Measurements from ENCODE around the gene PLEKHA8. TPM values are rescaled to one million over a fixed set of nuclear protein-coding genes. Genes with fewer than 3 reads are reported as not detected.

The PLEKHA8 gene
- total RNA-seq, 1 experiment from 2014 or later = 38.1 TPM

DNA sequence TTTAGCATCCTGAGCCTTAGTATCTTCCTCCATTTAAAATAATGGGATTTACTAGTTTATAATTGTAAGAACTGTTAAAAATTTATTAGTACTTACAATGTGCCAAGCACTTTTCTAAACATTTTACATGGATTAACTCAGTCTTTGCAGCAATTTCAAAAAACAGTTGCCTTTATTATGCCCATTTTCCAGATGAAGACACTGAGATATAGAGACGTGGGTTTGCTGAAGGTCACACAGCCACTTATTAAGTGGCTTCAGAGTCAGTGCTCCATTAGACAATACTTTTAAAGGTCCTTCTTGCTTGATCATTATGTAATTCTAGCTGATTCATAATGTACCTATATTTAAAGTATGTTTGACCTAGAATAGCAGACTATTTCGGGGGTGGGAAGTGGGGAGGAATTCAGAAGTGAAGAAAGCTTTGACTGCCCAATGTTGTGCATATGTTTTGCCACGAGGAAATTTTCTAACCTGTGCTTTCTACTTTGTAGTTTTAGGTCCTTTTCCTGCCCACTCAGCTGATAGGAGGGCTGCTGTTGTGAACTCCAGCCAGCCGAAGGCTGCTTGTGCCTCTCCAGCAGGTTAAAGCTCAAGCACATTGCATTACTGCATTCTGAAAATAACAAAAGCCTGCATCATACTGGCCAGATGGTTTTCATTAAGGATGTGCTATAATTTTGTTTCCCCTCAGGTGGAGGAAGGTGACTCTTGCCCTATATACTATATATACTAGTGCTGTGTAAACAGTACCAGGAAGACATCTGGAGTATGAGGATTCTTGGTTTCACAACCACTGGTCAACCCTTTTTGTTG, 4.3 kb downstream of the PLEKHA8 start:
- ATAC-seq (no peak), DNase-seq (ENCODE audit: low spot score) (no peak)
- Mint-ChIP-seq H3K36me3 (no peaks in the 10 kb centered on the region), H3K27ac (no peak overlapping the region), H3K9me3 (no peaks in the 10 kb centered on the region), H3K27me3 (ENCODE audit: low read depth) (no peaks in the 10 kb centered on the region), H3K4me3 (no peak overlapping the region), H3K4me1 (peaks cover 12% of the 10 kb centered on the region)
- CTCF ChIA-PET = no interaction called here
- POLR2A ChIA-PET = no interaction called here
- TF ChIP-seq, protein P1, sequence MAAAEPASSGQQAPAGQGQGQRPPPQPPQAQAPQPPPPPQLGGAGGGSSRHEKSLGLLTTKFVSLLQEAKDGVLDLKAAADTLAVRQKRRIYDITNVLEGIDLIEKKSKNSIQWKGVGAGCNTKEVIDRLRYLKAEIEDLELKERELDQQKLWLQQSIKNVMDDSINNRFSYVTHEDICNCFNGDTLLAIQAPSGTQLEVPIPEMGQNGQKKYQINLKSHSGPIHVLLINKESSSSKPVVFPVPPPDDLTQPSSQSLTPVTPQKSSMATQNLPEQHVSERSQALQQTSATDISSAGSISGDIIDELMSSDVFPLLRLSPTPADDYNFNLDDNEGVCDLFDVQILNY (CRISPR knock-in tag; IDR thresholded peaks at IDR 0.05) = no peak
- TF ChIP-seq TCF7 (CRISPR knock-in tag; IDR thresholded peaks at IDR 0.05; ENCODE audit: low read depth) (no peak), NR2C2 (CRISPR knock-in tag; IDR thresholded peaks at IDR 0.05) (no peak), CREB1 (CRISPR knock-in tag; IDR thresholded peaks at IDR 0.05) (no peak), KAT7 (CRISPR knock-in tag; IDR thresholded peaks at IDR 0.05; ENCODE audit: borderline replicate concordance) (no peak), ZNF317 (CRISPR knock-in tag; IDR thresholded peaks at IDR 0.05; ENCODE audit: borderline replicate concordance, low read depth) (no peak), ZBTB21 (CRISPR knock-in tag; IDR thresholded peaks at IDR 0.05; ENCODE audit: borderline replicate concordance) (no peak), ESRRA (CRISPR knock-in tag; IDR thresholded peaks at IDR 0.05; ENCODE audit: borderline replicate concordance) (no peak)
- TF ChIP-seq, protein P2, sequence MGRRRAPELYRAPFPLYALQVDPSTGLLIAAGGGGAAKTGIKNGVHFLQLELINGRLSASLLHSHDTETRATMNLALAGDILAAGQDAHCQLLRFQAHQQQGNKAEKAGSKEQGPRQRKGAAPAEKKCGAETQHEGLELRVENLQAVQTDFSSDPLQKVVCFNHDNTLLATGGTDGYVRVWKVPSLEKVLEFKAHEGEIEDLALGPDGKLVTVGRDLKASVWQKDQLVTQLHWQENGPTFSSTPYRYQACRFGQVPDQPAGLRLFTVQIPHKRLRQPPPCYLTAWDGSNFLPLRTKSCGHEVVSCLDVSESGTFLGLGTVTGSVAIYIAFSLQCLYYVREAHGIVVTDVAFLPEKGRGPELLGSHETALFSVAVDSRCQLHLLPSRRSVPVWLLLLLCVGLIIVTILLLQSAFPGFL (CRISPR knock-in tag; IDR thresholded peaks at IDR 0.05; ENCODE audit: borderline replicate concordance) = no peak
- TF ChIP-seq, protein P3, sequence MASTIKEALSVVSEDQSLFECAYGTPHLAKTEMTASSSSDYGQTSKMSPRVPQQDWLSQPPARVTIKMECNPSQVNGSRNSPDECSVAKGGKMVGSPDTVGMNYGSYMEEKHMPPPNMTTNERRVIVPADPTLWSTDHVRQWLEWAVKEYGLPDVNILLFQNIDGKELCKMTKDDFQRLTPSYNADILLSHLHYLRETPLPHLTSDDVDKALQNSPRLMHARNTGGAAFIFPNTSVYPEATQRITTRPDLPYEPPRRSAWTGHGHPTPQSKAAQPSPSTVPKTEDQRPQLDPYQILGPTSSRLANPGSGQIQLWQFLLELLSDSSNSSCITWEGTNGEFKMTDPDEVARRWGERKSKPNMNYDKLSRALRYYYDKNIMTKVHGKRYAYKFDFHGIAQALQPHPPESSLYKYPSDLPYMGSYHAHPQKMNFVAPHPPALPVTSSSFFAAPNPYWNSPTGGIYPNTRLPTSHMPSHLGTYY (CRISPR knock-in tag; IDR thresholded peaks at IDR 0.05) = no peak
- TF ChIP-seq, protein P4, sequence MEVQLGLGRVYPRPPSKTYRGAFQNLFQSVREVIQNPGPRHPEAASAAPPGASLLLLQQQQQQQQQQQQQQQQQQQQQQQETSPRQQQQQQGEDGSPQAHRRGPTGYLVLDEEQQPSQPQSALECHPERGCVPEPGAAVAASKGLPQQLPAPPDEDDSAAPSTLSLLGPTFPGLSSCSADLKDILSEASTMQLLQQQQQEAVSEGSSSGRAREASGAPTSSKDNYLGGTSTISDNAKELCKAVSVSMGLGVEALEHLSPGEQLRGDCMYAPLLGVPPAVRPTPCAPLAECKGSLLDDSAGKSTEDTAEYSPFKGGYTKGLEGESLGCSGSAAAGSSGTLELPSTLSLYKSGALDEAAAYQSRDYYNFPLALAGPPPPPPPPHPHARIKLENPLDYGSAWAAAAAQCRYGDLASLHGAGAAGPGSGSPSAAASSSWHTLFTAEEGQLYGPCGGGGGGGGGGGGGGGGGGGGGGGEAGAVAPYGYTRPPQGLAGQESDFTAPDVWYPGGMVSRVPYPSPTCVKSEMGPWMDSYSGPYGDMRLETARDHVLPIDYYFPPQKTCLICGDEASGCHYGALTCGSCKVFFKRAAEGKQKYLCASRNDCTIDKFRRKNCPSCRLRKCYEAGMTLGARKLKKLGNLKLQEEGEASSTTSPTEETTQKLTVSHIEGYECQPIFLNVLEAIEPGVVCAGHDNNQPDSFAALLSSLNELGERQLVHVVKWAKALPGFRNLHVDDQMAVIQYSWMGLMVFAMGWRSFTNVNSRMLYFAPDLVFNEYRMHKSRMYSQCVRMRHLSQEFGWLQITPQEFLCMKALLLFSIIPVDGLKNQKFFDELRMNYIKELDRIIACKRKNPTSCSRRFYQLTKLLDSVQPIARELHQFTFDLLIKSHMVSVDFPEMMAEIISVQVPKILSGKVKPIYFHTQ (CRISPR knock-in tag; IDR thresholded peaks at IDR 0.05) = no peak
- TF ChIP-seq, protein P5, sequence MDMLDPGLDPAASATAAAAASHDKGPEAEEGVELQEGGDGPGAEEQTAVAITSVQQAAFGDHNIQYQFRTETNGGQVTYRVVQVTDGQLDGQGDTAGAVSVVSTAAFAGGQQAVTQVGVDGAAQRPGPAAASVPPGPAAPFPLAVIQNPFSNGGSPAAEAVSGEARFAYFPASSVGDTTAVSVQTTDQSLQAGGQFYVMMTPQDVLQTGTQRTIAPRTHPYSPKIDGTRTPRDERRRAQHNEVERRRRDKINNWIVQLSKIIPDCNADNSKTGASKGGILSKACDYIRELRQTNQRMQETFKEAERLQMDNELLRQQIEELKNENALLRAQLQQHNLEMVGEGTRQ (CRISPR knock-in tag; IDR thresholded peaks at IDR 0.05) = no peak
- TF ChIP-seq, protein P6, sequence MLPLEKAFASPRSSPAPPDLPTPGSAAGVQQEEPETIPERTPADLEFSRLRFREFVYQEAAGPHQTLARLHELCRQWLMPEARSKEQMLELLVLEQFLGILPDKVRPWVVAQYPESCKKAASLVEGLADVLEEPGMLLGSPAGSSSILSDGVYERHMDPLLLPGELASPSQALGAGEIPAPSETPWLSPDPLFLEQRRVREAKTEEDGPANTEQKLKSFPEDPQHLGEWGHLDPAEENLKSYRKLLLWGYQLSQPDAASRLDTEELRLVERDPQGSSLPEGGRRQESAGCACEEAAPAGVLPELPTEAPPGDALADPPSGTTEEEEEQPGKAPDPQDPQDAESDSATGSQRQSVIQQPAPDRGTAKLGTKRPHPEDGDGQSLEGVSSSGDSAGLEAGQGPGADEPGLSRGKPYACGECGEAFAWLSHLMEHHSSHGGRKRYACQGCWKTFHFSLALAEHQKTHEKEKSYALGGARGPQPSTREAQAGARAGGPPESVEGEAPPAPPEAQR (CRISPR knock-in tag; IDR thresholded peaks at IDR 0.05) = no peak

DNA sequence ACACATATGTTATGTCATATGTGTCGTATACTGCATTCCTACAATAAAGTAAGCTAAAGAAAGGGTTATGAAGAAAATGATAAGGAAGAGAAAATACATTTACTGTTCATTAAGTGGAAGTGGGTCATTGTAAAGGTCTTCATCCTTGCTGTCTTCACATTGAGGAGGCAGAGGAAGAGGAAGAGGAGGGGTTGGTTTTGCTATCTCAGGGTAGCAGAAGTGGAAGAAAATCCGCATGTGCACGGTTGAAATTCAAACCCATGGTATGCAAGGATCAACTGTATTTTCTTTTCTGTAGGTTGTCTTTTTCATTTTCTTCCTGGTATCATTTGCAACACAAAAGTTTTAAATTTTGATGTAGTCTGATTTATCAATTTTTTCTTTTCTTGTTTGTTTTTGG, 6.3 kb downstream of the PLEKHA8 start:
- POLR2A ChIA-PET = no interaction called here
- no peaks in the 10 kb centered on the region for H3K9me3 Mint-ChIP-seq
- no peak overlapping the region for H3K27ac Mint-ChIP-seq
- CTCF ChIA-PET = no interaction called here
- no peak overlapping the region for H3K4me3 Mint-ChIP-seq
- H3K27me3 Mint-ChIP-seq (ENCODE audit: low read depth) = no peaks in the 10 kb centered on the region
- ATAC-seq = no peak
- peaks cover 10% of the 10 kb centered on the region for H3K4me1 Mint-ChIP-seq
- H3K36me3 Mint-ChIP-seq = no peaks in the 10 kb centered on the region
- DNase-seq (ENCODE audit: low spot score) = no peak
- TF ChIP-seq ESRRA (CRISPR knock-in tag; IDR thresholded peaks at IDR 0.05; ENCODE audit: borderline replicate concordance) (no peak), IRF2 (CRISPR knock-in tag; IDR thresholded peaks at IDR 0.05; ENCODE audit: borderline replicate concordance, low read depth) (no peak), GRHL2 (CRISPR knock-in tag; IDR thresholded peaks at IDR 0.05; ENCODE audit: insufficient replicate concordance, severe bottlenecking) (no peak), SMAD4 (CRISPR knock-in tag; IDR thresholded peaks at IDR 0.05) (no peak), HMGA2 (CRISPR knock-in tag; IDR thresholded peaks at IDR 0.05) (no peak), ZNF219 (CRISPR knock-in tag; IDR thresholded peaks at IDR 0.05; ENCODE audit: borderline replicate concordance) (no peak)
- TF ChIP-seq, protein P7, sequence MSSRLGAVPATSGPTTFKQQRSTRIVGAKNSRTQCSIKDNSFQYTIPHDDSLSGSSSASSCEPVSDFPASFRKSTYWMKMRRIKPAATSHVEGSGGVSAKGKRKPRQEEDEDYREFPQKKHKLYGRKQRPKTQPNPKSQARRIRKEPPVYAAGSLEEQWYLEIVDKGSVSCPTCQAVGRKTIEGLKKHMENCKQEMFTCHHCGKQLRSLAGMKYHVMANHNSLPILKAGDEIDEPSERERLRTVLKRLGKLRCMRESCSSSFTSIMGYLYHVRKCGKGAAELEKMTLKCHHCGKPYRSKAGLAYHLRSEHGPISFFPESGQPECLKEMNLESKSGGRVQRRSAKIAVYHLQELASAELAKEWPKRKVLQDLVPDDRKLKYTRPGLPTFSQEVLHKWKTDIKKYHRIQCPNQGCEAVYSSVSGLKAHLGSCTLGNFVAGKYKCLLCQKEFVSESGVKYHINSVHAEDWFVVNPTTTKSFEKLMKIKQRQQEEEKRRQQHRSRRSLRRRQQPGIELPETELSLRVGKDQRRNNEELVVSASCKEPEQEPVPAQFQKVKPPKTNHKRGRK (CRISPR knock-in tag; IDR thresholded peaks at IDR 0.05; ENCODE audit: borderline replicate concordance) = no peak
- TF ChIP-seq, protein P8, sequence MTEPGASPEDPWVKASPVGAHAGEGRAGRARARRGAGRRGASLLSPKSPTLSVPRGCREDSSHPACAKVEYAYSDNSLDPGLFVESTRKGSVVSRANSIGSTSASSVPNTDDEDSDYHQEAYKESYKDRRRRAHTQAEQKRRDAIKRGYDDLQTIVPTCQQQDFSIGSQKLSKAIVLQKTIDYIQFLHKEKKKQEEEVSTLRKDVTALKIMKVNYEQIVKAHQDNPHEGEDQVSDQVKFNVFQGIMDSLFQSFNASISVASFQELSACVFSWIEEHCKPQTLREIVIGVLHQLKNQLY (CRISPR knock-in tag; IDR thresholded peaks at IDR 0.05) = no peak
- TF ChIP-seq, protein P9, sequence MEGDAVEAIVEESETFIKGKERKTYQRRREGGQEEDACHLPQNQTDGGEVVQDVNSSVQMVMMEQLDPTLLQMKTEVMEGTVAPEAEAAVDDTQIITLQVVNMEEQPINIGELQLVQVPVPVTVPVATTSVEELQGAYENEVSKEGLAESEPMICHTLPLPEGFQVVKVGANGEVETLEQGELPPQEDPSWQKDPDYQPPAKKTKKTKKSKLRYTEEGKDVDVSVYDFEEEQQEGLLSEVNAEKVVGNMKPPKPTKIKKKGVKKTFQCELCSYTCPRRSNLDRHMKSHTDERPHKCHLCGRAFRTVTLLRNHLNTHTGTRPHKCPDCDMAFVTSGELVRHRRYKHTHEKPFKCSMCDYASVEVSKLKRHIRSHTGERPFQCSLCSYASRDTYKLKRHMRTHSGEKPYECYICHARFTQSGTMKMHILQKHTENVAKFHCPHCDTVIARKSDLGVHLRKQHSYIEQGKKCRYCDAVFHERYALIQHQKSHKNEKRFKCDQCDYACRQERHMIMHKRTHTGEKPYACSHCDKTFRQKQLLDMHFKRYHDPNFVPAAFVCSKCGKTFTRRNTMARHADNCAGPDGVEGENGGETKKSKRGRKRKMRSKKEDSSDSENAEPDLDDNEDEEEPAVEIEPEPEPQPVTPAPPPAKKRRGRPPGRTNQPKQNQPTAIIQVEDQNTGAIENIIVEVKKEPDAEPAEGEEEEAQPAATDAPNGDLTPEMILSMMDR (IDR thresholded peaks at IDR 0.05) = no peak
